Fibroblast of the conjunctiva (primary cell): ENCODE measurements around the gene ITGA3.

Source experiments
- DNase-seq: peaks from one replicate; pipeline ENCODE4 v3.0.0-alpha.2; 2010; ENCODE audit warnings: low read depth

The ITGA3 gene

GRCh38 chr17:50055426-50056216 is at the start of gene ITGA3:
ITGA3 (plus strand) TSS chr17:50056110; CDS start chr17:50056440, 330 bp downstream.
- peak; percentile 61 for DNase-seq

DNA sequence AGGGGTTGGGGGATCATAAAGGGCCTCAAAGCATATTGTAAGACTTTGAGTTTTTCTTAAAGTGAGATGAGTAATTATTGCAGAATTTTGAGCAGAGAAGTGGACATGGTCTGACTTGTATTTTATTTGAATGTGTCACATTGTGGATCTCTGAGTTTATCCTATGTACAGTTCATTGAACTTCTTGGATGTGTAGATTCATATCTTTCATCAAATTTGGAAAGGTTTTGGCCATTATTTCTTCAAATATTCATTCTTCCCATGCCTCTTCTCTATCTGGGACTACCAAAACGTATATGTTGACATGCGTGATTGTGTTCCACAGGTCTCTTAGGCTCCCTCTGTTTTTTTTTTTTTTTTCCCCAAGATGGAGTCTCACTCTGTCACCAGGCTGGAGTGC is 46.6 kb upstream of the ITGA3 start:
- DNase-seq, result no peak

GRCh38 chr17:50013079-50013478 is 42.8 kb upstream of the ITGA3 start:
- no peak for DNase-seq

DNA sequence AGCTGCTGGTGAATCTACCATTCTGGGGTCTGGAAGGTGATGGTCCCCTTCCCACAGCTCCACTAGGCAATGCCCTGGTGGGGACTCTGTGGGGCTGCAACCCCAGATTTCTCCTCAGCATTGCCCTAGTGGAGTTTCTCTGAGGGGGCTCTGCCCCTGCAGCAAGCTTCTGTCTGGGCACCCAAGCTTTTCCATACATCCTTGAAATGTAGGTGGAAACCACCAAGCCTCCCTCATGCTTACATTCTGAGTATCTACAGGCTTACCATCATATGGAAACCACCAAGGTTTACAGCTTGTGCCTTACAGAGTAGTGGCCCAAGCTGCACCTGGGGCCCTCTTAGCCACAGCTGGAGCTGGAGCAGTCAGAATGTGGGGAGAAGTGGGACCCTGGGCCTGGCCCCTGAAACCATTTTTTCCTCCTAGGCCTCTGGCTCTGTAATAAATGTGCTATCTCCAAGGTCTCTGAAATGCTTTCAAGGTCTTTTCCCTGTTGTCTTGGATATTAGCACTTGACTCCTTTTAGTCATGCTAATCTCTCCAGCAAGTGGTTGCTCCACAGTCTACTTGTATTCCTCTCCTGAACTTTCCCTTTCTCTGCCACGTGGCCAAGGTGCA is 41.3 kb upstream of the ITGA3 start:
- no peak for DNase-seq

DNA sequence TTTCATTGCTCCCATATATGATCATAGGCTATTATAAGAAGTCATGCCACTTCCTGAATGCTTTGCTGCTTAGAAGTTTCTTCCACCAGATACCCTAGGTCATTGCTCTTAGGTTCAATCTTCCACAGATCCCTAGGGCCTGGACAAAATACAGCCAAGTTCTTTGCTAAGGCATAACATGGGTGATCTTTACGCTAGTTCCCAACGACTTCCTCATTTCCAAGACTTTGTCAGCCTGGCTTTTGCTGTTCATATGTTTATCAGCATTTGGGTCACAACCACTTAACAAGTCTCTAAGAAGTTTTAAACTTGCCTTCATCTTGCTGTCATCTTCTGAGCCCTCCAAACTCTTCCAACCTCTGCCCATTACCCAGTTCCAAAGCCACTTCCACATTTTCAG is 40.8 kb upstream of the ITGA3 start:
- no peak for DNase-seq

DNA sequence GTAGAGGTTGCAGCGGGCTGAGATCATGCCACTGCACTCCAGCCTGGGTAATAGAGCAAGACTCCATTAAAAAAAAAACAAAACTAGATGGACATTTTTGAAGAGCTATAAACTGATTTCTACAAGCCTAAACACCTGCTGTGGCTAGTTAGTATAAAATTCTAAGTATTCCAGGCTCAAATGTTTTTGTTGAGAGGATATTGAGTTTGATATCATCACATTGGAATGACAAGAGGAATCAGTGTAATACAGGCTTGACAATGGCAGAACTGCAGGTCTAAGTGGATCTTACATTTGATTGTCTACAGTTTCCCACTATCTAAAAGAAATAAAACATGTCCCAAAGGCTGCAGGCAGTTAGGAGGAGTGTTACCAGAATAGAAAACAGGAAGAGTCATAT is 37.0 kb upstream of the ITGA3 start:
- no peak for DNase-seq

DNA sequence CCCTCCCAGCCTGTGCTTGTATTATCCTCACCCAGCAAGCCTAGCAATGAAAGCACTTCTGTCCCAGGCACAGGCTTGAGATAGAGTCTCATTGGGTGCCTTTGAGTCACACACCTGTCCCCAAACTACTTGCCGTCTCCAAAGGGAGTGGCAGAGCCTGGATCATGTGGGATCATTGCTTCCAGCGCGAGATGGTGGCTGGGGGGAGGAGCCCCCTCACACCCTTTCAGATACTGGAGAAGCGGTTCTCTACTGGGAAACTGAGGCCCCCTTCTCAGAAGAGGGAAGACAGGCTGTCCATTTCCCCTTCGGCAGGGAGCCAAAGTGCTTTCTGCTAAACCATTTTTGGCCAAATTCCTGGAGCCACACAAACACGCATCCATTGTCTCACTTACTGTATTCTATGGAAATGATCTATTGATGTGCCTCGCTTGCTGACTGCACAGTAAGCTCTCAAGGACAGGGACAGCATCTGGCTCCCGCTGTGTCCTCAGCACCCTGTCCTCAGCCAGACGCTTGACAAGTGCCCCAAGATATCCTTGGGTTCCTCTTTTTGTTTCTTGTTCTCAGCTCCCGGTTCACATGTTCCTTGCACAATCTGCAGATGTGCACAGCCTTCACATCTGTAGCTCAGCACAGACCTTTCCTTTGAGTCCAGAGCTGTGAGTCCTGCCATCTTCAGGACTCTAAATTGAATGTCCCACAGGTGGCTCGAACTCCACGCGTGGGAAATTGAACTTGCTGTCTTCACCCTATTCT is 34.9 kb upstream of the ITGA3 start:
- DNase-seq, result no peak

GRCh38 chr17:50021681-50022370 is 34.1 kb upstream of the ITGA3 start:
- DNase-seq, result no peak

DNA sequence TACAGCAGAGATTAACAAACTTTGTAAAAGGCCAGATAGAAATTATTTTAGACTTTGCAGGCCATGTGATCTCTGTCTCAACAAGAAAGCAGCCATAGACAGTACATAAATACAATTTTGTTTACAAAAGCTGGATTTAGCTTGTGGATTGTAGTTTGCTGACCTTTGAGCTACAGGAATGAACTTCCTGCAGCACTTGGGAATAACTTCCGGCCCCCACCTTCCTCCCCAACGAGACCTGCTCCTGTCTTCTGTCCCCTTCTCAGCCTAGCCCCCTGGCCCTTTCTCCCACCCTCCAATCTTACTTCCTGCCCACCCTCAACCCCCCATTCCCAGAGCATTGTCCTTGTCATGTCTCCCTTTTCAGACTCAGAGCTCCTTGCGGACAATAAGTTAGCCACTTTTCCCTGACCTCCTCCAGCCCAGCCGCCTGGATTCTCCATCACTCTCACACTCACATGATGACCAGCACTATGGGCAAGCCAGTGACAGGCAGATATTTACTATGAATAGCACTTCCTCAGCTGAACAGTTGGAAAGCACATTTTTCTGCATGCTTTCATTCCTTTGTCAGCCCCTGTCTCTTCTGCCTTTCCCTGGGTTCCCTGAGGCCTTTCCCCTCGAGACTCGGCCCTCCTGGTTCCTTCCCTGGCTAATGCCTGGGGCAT is 33.3 kb upstream of the ITGA3 start:
- no peak for DNase-seq

DNA sequence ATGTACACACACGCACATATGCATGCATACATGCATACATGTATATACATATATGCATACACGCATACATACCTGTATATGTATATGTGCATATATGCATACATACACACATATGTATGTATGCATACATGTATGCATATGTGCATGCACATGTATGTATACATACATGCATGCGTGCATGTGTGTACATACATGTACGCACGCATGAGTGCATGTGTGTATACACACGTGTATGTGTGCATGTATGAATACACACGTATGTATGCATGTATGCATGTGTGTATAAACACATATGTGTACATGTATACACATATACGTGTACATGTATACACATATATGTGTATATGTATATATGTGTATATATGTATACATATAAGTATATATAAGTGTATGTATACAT is 32.4 kb upstream of the ITGA3 start:
- DNase-seq, result no peak

- no peak for DNase-seq
These were observed 31.1 kb upstream of the ITGA3 start for GRCh38 chr17:50024808-50025207.

- no peak for DNase-seq
These were observed 29.7 kb upstream of the ITGA3 start for GRCh38 chr17:50026046-50026675.

GRCh38 chr17:50026837-50027171 is 29.1 kb upstream of the ITGA3 start:
- DNase-seq, result peak; percentile 72

DNA sequence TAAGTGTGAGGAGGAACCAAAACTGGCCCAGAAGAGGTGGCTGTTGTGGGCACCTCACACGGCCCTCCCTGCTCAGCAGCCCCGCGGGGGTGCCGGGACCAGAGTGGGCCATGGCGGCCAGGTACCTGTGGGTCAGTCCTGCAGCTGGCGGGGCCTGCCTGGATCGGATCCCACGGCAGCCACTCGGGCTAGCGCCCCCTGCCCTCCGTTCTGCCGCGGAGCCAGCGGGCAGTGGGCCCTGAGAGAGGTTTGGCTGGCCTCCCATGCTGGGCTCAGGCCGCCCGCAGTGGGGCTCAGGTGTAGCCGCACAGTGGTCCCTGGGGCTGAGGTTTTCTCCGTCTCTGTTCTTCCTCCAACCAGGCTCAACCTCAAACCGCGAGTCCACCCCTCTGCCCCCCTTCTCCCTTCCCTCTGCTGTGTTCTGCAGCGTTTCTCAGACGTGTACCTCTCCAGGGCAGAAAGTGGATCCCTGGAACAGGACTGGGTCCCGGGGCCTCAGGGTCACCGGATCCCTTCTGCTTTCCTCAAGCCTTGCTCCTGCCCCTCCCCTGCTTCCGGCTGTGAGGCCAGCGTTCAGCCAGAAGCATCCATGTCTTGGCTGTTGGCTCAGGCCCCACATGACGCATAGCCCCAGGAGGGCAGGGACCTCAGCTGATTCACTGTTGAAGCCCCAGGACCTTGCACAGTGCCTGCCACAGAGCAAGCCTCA is 28.6 kb upstream of the ITGA3 start:
- peak; percentile 70 for DNase-seq

DNA sequence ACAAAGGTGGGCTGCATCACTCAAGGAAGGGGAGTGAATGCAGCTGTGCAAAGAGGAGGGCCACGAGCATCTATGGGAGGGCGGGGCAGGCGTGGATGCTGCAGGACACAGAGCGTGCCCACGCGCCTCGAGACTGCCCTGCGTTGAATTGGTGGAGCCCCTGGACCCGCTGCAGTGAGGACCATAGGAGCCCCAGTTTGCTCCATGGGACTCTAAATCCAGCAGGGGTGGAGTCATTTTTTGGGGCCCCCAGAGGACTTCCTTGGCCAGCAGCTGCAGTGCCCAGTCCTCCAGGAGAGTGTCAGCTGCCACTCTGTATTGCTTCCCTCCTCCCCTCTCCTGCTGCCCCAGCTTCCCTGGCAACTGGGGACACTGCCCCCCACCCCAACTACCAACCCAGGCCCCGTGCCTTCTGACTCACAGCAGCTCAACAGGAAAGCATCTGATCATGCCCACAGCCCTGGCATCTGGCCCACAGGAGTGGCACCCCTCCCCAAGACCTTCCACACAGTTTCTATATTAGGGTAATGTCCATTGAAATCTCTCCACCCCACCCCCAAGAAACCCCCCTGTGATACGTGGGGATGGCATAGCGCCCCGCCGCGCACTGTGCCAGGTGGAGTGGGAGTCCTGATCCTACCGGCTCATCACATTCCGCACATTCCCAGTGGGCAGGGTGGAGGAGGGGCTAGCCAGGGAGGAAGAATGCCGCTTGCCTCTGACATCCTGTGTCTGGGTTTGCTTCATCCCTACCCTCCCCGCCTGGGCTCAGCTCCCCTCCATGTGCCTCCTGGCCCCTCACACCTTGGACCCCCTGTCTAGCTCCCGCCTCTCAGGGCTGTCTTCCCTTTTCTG is 27.8 kb upstream of the ITGA3 start:
- DNase-seq, result no peak

DNA sequence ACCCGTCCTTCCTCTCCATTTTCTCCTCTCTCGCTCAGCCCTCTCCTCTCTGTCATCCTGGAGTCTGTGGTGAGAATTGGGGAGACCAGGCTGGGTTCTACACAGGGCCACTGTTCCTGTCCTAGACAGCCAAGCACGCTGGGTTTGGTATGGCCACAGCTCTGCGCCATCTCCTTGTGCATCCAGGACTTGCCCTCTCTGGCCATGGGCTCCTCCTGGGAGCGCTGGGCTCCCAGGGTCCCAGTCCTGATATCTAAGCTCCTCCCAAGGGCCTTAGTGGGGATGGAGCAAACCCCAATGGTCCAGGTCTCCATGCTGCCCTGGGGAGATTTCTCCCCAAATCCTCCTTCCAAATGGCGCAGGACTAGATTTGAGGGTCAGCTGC is 27.2 kb upstream of the ITGA3 start:
- no peak for DNase-seq

DNA sequence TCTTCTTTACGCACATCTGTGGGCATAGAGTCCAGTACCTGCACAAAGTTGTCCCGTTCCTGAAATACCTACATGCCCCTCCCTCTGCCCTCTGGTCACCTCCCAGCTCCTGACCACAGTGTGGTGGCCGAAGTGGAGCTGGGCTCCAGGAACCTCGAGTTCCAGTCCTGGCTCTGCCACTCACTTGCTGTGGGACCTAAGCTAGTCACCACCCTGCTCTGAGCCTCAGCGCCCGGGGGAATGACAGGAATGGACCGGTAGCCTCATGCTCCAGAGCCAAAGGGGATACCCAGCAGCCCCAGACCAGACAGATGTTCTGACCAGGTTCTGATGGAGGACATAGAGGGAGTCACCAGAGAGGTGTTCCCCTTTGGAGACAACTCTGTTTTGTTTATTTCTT is 26.7 kb upstream of the ITGA3 start:
- DNase-seq, result no peak

DNA sequence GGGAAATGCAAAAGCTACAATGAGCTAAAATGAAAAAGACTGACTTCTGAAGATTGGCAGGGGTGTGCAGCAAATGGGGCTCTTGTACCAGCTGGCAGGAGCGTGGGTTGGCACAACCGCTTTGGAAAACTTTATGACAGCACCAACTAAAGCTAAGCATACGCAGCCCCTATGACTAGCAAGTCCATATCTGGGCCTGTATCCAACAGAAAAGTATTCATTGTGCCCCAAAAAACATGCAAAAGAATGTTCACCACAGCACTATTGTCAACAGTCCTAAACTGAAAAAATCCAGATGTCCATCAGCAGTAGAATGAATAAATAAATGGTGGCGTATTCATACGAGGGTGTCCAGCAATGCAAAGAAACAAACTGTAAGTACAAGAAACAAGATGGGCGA is 22.6 kb upstream of the ITGA3 start:
- no peak for DNase-seq

GRCh38 chr17:50034498-50035364 is 21.2 kb upstream of the ITGA3 start:
- DNase-seq, result no peak
